Activated T-helper 9 cell treated with anti-CD3 and anti-CD28 coated beads, Interleukin-2, amount 50 U/mL, for 16 hours (primary cell): ENCODE results near the gene KCNK6.
"Not testable (repeated sequence)": the region's sequence is repeated elsewhere in the genome, so short reads cannot be mapped to it uniquely, and the experiment has no call there.

Experiments used
- DNase-seq: peaks from one replicate; pipeline ENCODE4 v3.0.0-alpha.2; 2020; ENCODE audit warnings: low read depth

KCNK6 gene

DNA sequence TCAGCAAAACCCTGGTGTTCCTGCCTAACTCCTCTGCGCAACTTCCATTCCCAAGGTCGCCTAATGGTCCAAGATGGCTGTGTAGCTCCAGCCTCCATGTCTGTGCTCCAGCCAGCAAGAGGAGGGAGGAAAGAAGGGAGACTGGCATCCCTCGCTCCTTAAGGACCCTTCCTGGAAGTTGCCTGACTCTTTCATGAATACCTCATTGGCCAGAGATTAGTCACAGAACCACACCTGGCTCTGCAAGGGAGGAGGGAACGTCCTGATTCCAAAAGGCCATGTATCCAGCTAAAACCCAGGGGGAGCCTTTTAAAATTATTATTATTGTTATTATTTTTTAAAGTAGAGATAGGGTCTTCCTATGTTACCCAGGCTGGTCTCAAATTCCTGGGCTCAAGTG lies 4.8 kb downstream of the KCNK6 start:
- DNase-seq, result no peak

DNA sequence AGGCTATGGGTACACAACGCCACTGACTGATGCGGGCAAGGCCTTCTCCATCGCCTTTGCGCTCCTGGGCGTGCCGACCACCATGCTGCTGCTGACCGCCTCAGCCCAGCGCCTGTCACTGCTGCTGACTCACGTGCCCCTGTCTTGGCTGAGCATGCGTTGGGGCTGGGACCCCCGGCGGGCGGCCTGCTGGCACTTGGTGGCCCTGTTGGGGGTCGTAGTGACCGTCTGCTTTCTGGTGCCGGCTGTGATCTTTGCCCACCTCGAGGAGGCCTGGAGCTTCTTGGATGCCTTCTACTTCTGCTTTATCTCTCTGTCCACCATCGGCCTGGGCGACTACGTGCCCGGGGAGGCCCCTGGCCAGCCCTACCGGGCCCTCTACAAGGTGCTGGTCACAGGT lies 6.9 kb downstream of the KCNK6 start:
- DNase-seq, result no peak

DNA sequence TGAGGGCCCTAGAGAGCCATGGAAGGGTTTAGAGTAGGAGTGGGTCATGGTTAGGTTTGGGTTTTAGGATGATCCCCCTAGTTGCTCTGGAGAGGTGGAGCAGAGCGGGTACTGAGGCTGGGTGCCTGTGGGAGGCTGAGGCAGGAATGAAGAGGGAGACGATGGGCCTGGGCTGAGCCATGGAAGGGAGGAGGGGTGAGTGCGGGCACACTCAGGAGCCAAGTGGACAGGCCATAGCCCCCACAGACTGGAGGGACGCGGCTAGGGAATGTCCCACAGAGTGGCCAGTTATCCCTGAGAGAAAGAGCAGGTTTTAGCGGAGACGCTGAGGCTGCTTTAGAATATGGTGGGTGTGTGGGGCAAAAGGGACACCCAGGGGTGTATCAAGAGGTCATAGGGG lies 10.0 kb downstream of the KCNK6 start:
- no peak for DNase-seq

DNA sequence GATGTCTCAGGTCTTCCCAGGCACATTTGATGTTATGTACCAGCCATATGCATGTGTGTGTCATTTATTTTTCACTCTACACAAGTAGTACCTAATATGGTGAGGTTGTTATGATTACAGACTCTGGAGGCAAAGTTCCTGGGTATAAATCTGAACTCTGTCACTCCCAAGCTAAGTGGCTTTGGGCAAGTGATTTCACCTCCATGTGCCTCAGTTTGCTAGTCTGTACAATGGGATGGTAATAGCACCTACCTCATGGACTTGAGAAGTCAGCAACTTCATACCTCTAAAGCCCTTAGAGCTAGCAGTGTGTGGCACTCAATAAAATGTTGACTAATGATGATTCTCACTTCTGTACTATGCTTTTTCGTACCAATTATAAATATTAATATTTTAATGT lies 12.1 kb downstream of the KCNK6 start:
- DNase-seq, result no peak

- no peak for DNase-seq
Measured at GRCh38 chr19:38333245-38333644, 13.6 kb downstream of the KCNK6 start.

DNA sequence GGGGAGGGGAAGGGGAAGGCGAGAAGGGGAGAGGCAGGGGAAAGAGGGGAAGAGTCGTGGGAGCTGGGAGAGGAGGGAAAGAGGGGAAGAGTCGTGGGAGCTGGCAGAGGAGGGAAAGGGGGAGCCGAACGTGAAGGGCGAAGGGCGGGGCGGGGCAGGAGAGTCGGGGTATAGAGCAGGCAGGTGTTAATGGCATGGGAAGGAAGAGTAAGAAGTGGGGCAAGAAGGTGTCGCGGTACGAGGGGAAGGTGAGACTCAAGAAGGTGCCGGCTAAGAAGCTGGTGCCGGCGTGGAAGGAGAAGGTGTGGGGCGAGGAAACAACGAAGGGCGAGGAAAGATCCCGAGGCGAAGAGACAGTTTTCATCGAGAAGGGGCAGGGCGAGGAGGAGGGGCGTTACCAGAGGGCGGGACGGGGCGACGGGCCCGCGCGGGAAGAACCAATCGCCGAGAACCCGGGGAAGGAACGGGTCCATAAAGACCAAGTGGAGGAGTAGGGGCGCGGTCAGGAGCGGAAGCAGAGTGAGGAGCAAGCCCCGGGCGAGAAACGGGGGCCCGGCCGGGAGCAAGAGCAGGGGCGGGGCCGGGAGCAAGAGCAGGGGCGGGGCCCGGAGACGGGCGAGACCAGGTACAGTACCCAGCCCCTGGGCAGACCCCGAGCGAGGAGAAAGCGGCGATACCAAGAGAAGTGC lies 16.4 kb downstream of the KCNK6 start:
- DNase-seq, result peak; percentile 88

- DNase-seq, result peak; percentile 90
Measured at GRCh38 chr19:38336638-38337359, 17.2 kb downstream of the KCNK6 start.

- no peak for DNase-seq
Measured at GRCh38 chr19:38337360-38337653, 17.7 kb downstream of the KCNK6 start.

GRCh38 chr19:38339011-38339410 lies 19.4 kb downstream of the KCNK6 start:
- DNase-seq, result not testable (repeated sequence)

DNA sequence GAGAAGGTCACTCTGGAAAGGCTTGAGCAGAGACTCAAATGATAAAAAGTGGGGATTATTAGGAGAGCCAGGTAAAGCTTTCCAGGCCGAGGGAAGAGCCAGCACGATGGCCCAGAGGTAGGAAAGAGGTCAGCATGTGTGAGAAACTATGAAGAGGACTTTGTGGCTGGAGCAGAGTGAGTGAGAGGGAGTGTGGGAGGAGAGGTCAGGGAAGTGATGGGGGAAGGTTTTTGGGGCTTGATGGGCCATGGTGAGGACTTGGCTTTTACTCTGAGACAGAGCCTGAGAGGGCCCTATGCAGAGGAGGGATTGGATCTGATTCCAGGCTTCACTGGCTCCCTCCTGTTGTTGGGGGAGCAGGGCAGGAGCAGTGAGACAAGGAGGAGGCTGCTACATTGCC lies 21.3 kb downstream of the KCNK6 start:
- no peak for DNase-seq

DNA sequence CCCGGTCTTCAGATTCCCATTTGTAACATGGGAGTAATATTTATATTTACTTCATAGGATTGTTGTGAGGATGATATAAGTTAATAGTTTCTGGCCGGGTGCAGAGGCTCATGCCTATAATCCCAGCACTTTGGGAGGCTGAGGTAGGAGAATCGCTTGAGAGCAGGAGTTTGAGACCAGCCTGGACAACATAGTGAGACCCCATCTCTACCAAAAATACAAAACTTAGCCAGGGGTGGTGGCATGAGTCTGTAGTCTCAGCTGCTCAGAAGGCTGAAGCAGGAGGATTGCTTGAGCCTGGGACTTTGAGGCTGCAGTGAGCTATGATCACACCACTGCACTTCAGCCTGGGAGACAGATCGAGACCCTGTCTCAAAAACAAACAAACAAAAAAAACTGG lies 27.2 kb downstream of the KCNK6 start:
- DNase-seq, result no peak

DNA sequence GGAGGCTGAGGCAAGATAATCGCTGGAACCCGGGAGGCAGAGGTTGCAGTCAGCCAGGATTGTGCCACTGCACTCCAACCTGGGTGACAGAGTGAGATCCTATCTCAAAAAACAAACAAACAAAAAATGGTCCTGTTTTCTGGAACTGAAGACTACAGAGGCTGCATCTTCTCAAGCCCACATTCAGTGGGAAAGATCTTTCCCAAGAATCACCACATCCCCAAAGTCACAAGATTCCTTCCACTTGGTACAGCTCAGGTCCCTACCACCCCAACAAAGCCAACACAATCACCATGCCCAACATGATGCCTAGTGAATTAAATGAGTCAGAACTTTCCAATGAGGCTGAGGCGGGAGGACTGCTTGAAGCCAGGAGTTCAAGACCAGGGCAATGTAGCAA lies 31.2 kb downstream of the KCNK6 start:
- no peak for DNase-seq

GRCh38 chr19:38351865-38352395 lies 32.3 kb downstream of the KCNK6 start:
- DNase-seq, result no peak

DNA sequence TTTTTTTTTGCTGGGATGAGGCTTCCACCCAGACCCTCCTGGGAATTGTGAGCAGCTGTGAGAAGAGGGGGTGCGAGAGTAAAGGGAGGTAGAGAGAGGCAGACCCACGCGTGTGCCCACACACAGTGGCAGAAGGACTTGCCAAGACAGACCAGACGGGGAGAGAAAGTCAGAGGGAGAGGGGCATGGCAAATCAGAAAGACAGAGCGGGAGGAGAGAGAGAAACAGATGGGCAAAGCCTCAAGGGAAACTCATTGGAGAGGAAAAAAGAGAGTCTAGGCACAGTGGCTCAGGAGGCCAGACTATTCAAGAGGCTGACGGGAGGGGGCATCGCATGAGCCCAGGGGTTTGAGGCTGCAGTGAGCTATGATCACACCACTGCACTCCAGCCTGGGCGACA lies 33.0 kb downstream of the KCNK6 start:
- DNase-seq, result no peak

GRCh38 chr19:38355728-38356725 lies 36.4 kb downstream of the KCNK6 start:
- DNase-seq, result no peak

GRCh38 chr19:38358071-38358470 lies 38.4 kb downstream of the KCNK6 start:
- no peak for DNase-seq

DNA sequence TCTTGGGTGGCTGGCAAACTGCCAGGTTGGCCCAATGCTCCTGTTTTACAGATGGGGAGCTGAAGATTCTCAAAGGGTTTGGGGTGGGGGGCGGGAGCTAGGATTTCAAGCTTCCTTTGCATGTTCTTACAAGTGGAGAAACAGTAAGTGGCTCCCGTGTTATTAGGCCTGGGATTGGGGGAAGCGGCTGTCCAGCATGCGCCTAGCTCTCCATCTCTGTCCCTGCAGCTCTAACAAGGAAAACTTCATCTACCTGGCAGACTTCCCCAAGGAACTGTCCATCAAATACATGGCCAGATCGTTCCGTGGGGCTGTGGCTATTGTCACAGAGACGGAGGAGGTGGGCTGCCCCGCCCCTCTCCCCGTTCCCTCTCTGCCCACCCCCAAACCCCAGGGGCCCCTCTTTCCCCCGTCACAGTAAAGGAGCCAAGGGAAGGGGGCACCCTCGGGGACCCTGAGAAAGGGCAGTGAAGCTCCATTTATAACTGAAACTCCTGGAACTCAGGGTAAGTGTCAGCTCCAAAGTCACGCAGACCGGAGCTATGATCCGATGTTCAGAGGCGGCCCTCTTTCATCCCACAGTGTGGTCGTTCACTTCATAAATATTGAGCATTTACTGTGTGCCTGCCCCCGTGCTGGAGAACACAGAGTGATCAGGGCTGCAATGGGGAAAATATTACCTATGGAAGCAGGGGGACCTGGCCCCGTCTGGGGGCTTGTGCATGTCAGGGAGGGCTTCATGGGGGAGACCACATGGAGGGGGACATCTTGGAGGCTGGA lies 39.8 kb downstream of the KCNK6 start:
- no peak for DNase-seq

DNA sequence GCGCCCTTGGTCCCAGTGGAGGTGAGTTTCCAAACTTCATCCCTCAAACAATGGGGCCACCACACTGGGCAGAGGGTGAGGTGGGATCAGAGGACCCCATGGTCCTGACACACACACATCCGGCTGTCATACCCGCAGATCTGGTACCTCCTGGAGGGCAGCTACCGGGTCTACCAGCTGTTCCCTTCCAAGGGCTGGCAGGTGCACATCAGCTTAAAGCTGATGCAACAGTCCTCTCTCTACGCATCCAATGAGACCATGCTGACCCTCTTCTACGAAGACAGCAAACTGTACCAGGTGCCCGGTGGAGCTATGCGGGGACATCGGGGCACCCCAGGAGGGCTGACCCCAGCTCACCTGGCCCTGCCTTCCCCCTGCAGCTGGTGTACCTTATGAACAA lies 40.7 kb downstream of the KCNK6 start:
- no peak for DNase-seq

GRCh38 chr19:38360839-38361631 lies 41.4 kb downstream of the KCNK6 start:
- DNase-seq, result no peak

- peak; percentile 48 for DNase-seq
Measured at GRCh38 chr19:38361633-38362075, 42.0 kb downstream of the KCNK6 start.
